ENCODE results near the gene SLC25A21.

Gene SLC25A21

GRCh38 chr14:37157987-37158386 lies 14.4 kb downstream of the SLC25A21 start:
- TF ChIP-seq TAF1 (IDR thresholded peaks at IDR 0.05; ENCODE audit: borderline replicate concordance, insufficient read depth, low read length) (no peak), SIN3A (IDR thresholded peaks at IDR 0.05; ENCODE audit: borderline replicate concordance, insufficient read depth, low read length) (no peak), POLR2AphosphoS5 (IDR thresholded peaks at IDR 0.05; ENCODE audit: low read depth, low read length) (no peak), FOXP2 (optimal IDR thresholded peaks at IDR 0.05; ENCODE audit: borderline replicate concordance, extremely low read depth, extremely low read length, insufficient read depth) (no peak)
- TF ChIP-seq, protein P1, sequence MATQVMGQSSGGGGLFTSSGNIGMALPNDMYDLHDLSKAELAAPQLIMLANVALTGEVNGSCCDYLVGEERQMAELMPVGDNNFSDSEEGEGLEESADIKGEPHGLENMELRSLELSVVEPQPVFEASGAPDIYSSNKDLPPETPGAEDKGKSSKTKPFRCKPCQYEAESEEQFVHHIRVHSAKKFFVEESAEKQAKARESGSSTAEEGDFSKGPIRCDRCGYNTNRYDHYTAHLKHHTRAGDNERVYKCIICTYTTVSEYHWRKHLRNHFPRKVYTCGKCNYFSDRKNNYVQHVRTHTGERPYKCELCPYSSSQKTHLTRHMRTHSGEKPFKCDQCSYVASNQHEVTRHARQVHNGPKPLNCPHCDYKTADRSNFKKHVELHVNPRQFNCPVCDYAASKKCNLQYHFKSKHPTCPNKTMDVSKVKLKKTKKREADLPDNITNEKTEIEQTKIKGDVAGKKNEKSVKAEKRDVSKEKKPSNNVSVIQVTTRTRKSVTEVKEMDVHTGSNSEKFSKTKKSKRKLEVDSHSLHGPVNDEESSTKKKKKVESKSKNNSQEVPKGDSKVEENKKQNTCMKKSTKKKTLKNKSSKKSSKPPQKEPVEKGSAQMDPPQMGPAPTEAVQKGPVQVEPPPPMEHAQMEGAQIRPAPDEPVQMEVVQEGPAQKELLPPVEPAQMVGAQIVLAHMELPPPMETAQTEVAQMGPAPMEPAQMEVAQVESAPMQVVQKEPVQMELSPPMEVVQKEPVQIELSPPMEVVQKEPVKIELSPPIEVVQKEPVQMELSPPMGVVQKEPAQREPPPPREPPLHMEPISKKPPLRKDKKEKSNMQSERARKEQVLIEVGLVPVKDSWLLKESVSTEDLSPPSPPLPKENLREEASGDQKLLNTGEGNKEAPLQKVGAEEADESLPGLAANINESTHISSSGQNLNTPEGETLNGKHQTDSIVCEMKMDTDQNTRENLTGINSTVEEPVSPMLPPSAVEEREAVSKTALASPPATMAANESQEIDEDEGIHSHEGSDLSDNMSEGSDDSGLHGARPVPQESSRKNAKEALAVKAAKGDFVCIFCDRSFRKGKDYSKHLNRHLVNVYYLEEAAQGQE (IDR thresholded peaks at IDR 0.05; ENCODE audit: insufficient read depth in 1 of 2, low read depth in 2 of 2, low read length in 2 of 2), result no peak

- TF ChIP-seq, protein P1 (IDR thresholded peaks at IDR 0.05; ENCODE audit: insufficient read depth in 1 of 2, low read depth in 2 of 2, low read length in 2 of 2), result no peak
- TF ChIP-seq TAF1 (IDR thresholded peaks at IDR 0.05; ENCODE audit: borderline replicate concordance, insufficient read depth, low read length) (no peak), POLR2AphosphoS5 (IDR thresholded peaks at IDR 0.05; ENCODE audit: low read depth, low read length) (no peak), FOXP2 (optimal IDR thresholded peaks at IDR 0.05; ENCODE audit: borderline replicate concordance, extremely low read depth, extremely low read length, insufficient read depth) (no peak), SIN3A (IDR thresholded peaks at IDR 0.05; ENCODE audit: borderline replicate concordance, insufficient read depth, low read length) (no peak)
Measured at GRCh38 chr14:37153483-37153882, 18.9 kb downstream of the SLC25A21 start.

- TF ChIP-seq, protein P1 (IDR thresholded peaks at IDR 0.05; ENCODE audit: insufficient read depth in 1 of 2, low read depth in 2 of 2, low read length in 2 of 2), result no peak
- TF ChIP-seq POLR2AphosphoS5 (IDR thresholded peaks at IDR 0.05; ENCODE audit: low read depth, low read length), result no peak
- TF ChIP-seq TAF1 (IDR thresholded peaks at IDR 0.05; ENCODE audit: borderline replicate concordance, insufficient read depth, low read length), result no peak
- TF ChIP-seq FOXP2 (optimal IDR thresholded peaks at IDR 0.05; ENCODE audit: borderline replicate concordance, extremely low read depth, extremely low read length, insufficient read depth), result no peak
- TF ChIP-seq SIN3A (IDR thresholded peaks at IDR 0.05; ENCODE audit: borderline replicate concordance, insufficient read depth, low read length), result no peak
Measured at GRCh38 chr14:37153005-37153404, 19.4 kb downstream of the SLC25A21 start.

DNA sequence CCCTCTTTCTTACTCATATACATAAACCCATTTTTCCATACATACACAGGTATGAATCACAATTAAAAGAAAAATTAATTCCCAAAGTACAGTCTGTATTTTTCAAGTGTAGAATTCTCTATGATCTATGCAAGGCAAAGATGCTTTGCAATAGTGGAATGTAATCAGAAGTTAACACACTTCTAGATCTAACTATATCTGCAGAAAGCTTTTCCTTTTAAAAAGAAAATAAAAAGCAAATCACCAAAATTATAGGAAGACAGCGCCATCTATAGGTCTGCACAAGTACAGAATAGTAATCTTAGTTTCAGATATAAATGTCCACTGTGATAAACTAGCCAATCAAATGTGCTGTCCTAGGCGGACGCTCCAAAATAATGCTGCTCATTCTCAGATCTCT lies 22.0 kb downstream of the SLC25A21 start:
- TF ChIP-seq TAF1 (IDR thresholded peaks at IDR 0.05; ENCODE audit: borderline replicate concordance, insufficient read depth, low read length) (no peak), POLR2AphosphoS5 (IDR thresholded peaks at IDR 0.05; ENCODE audit: low read depth, low read length) (no peak), FOXP2 (optimal IDR thresholded peaks at IDR 0.05; ENCODE audit: borderline replicate concordance, extremely low read depth, extremely low read length, insufficient read depth) (no peak), SIN3A (IDR thresholded peaks at IDR 0.05; ENCODE audit: borderline replicate concordance, insufficient read depth, low read length) (no peak)
- TF ChIP-seq, protein P1 (IDR thresholded peaks at IDR 0.05; ENCODE audit: insufficient read depth in 1 of 2, low read depth in 2 of 2, low read length in 2 of 2), result no peak
